NB4 (cell line): ENCODE results near the gene ZNF723.
"Not testable (repeated sequence)": the region's sequence is repeated elsewhere in the genome, so short reads cannot be mapped to it uniquely, and the experiment has no call there.

Experiments used
- DNase-seq: peaks from one replicate; pipeline ENCODE4 v3.0.0; 2010; ENCODE audit warnings: low read depth
- H3K4me3 ChIP-seq: one replicate; pipeline ENCODE4 v1.5.1; 2011; ENCODE audit warnings: mild to moderate bottlenecking, low read depth, low read length, moderate library complexity
- CTCF ChIP-seq: IDR thresholded peaks from one replicate; pipeline ENCODE4 v1.5.1; 2012; ENCODE audit warnings: low read depth, low read length
- MAX ChIP-seq: IDR thresholded peaks from 2 replicates; pipeline ENCODE4 v1.6.1; 2011; ENCODE audit warnings: low read depth, low read length
- MYC ChIP-seq: IDR thresholded peaks from 2 replicates; pipeline ENCODE4 v1.6.1; 2011; ENCODE audit warnings: low read depth, low read length
- POLR2A ChIP-seq: IDR thresholded peaks from 2 replicates; pipeline ENCODE4 v1.6.1; 2011; ENCODE audit warnings: mild to moderate bottlenecking; ENCODE audit not compliant: insufficient read length; ENCODE audit errors: extremely low read depth

ZNF723 gene

GRCh38 chr19:22814124-22814523, 18.0 kb upstream of the ZNF723 start:
- DNase-seq: no peak
- no peak for TF ChIP-seq POLR2A
- no peak for TF ChIP-seq MAX
- TF ChIP-seq MYC: no peak
- no peak for TF ChIP-seq CTCF

GRCh38 chr19:22831211-22831610, 880 bp upstream of the ZNF723 start:
- TF ChIP-seq POLR2A (no peak), MYC (no peak), CTCF (no peak), MAX (no peak)
- DNase-seq: no peak
- H3K4me3 ChIP-seq: no peak overlapping the region

More at GRCh38 chr19:22814124-22814523, 18.0 kb upstream of the ZNF723 start:
- H3K4me3 ChIP-seq: no peak overlapping the region

- DNase-seq, H3K4me3 ChIP-seq: not testable (repeated sequence)
Measured at GRCh38 chr19:22857713-22858320, 25.7 kb downstream of the ZNF723 start.

- peak; percentile 27; the same call in 1 of the 2 replicates for TF ChIP-seq MYC
- peak; percentile 94 for TF ChIP-seq MAX
- TF ChIP-seq CTCF: peak; percentile 28
- no peak for TF ChIP-seq POLR2A
- H3K4me3 ChIP-seq: no peak overlapping the region
Measured at GRCh38 chr19:22882797-22883196, 50.7 kb downstream of the ZNF723 start.

DNA sequence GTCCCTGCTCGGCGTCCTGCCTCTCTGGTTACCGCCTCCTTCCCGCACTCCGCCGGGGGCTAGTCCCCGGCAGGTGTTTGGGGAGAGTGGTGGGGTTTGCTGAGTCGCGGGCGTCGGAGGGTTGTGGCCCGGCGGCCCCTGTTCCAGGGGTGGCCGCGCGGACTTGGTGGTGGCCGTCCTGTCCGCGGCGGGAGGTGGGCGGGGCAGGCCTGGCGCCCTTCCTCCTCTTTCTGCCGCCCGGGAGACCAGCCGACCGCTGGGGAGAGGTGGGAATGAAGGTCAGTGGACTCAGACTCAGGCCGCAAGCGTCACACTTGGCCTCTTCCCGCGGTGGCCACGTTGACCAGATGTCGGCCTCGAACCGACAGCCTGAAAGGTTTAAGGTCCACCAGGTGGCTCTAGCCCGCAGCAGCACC, 61.8 kb downstream of the ZNF723 start:
- TF ChIP-seq MYC (no peak), MAX (no peak), CTCF (no peak), POLR2A (no peak)
- no peak for DNase-seq
- no peak overlapping the region for H3K4me3 ChIP-seq

More at GRCh38 chr19:22882797-22883196, 50.7 kb downstream of the ZNF723 start:
- DNase-seq: peak; percentile 81

DNA sequence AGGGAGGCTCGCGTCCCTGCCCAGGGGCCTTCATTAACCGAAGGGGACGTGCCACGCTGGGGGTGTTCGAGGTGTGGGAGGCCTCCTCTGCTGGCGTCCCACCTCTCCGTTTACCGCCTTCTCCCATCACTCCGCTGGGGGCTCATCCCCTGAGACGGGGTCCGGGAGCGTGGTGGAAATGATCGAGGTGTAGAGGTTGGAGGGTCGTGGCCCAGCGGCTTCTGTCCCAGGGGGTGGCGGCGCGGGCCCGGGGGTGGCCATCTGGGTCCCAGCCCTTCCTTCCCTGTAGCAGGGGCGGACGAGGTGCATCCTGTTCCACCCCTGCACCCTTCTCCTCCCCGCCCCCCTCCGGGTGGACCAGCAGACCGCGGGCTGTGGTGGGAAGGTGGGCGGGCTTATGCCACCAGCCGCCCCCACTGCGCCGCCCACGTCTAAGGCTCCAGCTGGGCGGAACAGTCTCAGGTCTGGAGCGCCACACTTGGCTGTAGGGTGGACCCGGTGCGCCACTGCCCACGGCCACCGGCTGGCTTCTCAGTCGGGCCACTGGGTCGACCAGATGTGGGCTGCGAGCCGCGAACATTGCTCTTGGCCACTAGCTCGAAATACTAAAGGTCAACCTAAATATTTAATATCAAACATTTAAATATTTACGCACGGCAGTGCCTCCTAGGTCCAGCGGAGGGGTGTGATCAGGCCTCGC, 69.5 kb downstream of the ZNF723 start:
- H3K4me3 ChIP-seq: no peak overlapping the region
- DNase-seq: no peak
- TF ChIP-seq CTCF: no peak
- TF ChIP-seq MYC: no peak
